Caco-2 (cell line): ENCODE data around the gene DOP1B. TPM values are rescaled to one million over a fixed set of nuclear protein-coding genes. Genes with fewer than 3 reads are reported as not detected.

Experiments used
- BruUV-seq: library from RNA; stranded (reverse); fragments of 400-500 nt; replicated peaks from 2 replicates; lab custom pipeline; 2021; lab: Mats Ljungman, UMichigan
- CTCF ChIA-PET: fragments of 300-600 bp; sonication (Branson Sonifier 250); formaldehyde crosslinking; loops from one replicate; lab custom pipeline; 2022; ENCODE audit warnings: antibody characterized with exemption; lab: Charles Lee
- POLR2A ChIA-PET: fragments of 300-600 bp; sonication (Branson Sonifier 250); formaldehyde crosslinking; loops from one replicate; lab custom pipeline; 2022; ENCODE audit warnings: antibody characterized with exemption; lab: Charles Lee
- DNase-seq, 2 experiments: peaks; one replicate each; pipeline versions ENCODE4 v3.0.0 to v3.0.0-alpha.2; 2020 to 2022
- H3K27me3 ChIP-seq: replicated peaks from 2 replicates; pipeline ENCODE4 v1.6.0; 2011; ENCODE audit warnings: low read length; ENCODE audit not compliant: control insufficient read depth, insufficient read depth
- H3K36me3 ChIP-seq: 2 replicates; pipeline ENCODE4 v1.5.1; 2011; ENCODE audit warnings: low read length; ENCODE audit not compliant: control insufficient read depth, insufficient read depth
- H3K4me1 ChIP-seq: fragments of 250-450 bp; sonication (Bioruptor Pico); 2 replicates; pipeline ENCODE4 v1.5.1; 2020; ENCODE audit warnings: mild to moderate bottlenecking
- H3K4me3 ChIP-seq: 2 replicates; pipeline ENCODE4 v1.5.1; 2011; ENCODE audit warnings: low read depth, mild to moderate bottlenecking, control low read depth, low read length
- H3K9me3 ChIP-seq: fragments of 250-450 bp; sonication (Bioruptor Pico); 2 replicates; pipeline ENCODE4 v1.5.1; 2020; ENCODE audit warnings: mild to moderate bottlenecking, moderate library complexity
- H3K27ac Mint-ChIP-seq: one replicate; pipeline ENCODE4 v1.8.0; 2022; ENCODE audit warnings: mixed read lengths; ENCODE audit not compliant: unreplicated experiment
- H3K27me3 Mint-ChIP-seq: one replicate; pipeline ENCODE4 v1.8.0; 2022; ENCODE audit warnings: mixed read lengths; ENCODE audit not compliant: insufficient read depth, unreplicated experiment
- H3K36me3 Mint-ChIP-seq: one replicate; pipeline ENCODE4 v1.8.0; 2022; ENCODE audit warnings: mild to moderate bottlenecking, mixed read lengths; ENCODE audit not compliant: insufficient read depth, unreplicated experiment
- H3K4me1 Mint-ChIP-seq: one replicate; pipeline ENCODE4 v1.8.0; 2022; ENCODE audit warnings: low read depth, mixed read lengths; ENCODE audit not compliant: unreplicated experiment
- H3K4me3 Mint-ChIP-seq: one replicate; pipeline ENCODE4 v1.8.0; 2022; ENCODE audit warnings: mild to moderate bottlenecking, moderate library complexity, mixed read lengths; ENCODE audit not compliant: unreplicated experiment
- H3K9me3 Mint-ChIP-seq: one replicate; pipeline ENCODE4 v1.8.0; 2022; ENCODE audit warnings: mixed read lengths; ENCODE audit not compliant: unreplicated experiment
- CTCF ChIP-seq, 2 experiments: fragments of 200-600 bp in 1 of 2; IDR thresholded peaks; 1 replicate in 1 of 2; 2 replicates in 1 of 2; pipeline versions ENCODE4 v1.5.1 to v1.8.0; 2011 to 2022; ENCODE audit warnings: antibody characterized with exemption in 1 of 2, control low read depth in 1 of 2, inconsistent platforms in 1 of 2, low read depth in 1 of 2, low read length in 1 of 2, mild to moderate bottlenecking in 1 of 2, moderate library complexity in 1 of 2; ENCODE audit not compliant: insufficient read depth in 1 of 2, severe bottlenecking in 1 of 2, unreplicated experiment in 1 of 2
- intact Hi-C: fragments of 100-400 bp; cut with micrococcal nuclease; formaldehyde crosslinking; loops from one replicate; pipeline ENCODE4 v1.10.0; 2022; ENCODE audit not compliant: unreplicated experiment
- total RNA-seq: library from RNA; stranded (reverse); gene quantifications from 2 replicates; pipeline ENCODE4 v1.2.3, GENCODE V29; 2022

Gene DOP1B
- total RNA-seq, 1 experiment from 2014 or later, result 15.9 TPM

DNA sequence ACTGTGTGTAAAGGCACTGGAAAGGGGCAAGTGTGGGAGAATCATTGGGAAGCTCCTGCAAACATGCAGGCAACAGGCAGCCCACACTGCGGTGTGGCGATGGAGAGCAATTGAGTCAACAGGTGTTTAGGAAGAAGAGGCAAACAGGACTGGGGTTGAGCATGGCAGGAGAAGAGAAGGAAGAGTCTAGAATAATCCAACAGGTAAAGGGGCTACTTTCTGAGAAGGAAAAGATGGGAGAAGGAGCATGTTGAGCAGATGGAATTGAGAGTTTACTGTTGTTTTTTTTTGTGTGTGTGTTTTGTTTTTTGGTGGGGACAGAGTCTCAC lies 4.2 kb downstream of the DOP1B start:
- Mint-ChIP-seq H3K4me1 (peaks cover 20% of the 10 kb centered on the region), H3K27ac (no peak overlapping the region), H3K4me3 (no peak overlapping the region), H3K9me3 (no peaks in the 10 kb centered on the region), H3K27me3 (no peaks in the 10 kb centered on the region), H3K36me3 (peaks cover 3% of the 10 kb centered on the region)
- no peak overlapping the region for H3K4me3 ChIP-seq
- intact Hi-C loops, result no loop called here
- no peaks in the 10 kb centered on the region for H3K27me3 ChIP-seq
- no peak for DNase-seq
- no peaks in the 10 kb centered on the region for H3K36me3 ChIP-seq
- ChIA-PET CTCF (interaction anchor here (0.8 kb wide), 1 partner anchor 49 kb away, joined by 4 read pairs; no protein-coding TSS in a partner anchor), POLR2A (no interaction called here)
- no peaks in the 10 kb centered on the region for H3K9me3 ChIP-seq
- no peak for TF ChIP-seq CTCF (IDR thresholded peaks at IDR 0.05; ENCODE audit: insufficient read depth in 1 of 2, low read depth in 1 of 2, low read length in 1 of 2, severe bottlenecking in 1 of 2, unreplicated experiment in 1 of 2)
- peaks cover 14% of the 10 kb centered on the region for H3K4me1 ChIP-seq
- BruUV-seq, result no TSS peak

DNA sequence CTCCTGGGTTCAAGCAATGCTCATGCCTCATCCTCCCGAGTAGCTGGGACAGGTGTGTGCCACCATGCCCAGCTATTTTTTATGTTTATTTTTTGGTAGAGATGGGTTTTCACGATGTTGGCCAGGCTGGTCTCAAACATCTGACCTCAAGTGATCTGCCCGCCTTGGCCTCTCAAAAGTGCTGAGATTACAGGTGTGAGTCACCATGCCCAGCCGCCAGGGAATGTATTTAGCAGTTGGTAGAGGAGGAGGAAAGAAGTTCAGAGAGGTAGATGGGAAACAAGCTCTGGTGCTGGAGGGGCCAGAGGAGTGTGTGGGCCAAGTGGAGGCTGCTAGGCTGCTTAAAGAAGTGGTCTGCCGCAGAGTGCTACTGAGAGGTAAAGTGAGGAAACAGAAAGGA lies 6.0 kb downstream of the DOP1B start:
- POLR2A ChIA-PET, result no interaction called here
- no peaks in the 10 kb centered on the region for H3K9me3 ChIP-seq
- no peaks in the 10 kb centered on the region for H3K27me3 Mint-ChIP-seq
- H3K4me1 Mint-ChIP-seq, result peaks cover 26% of the 10 kb centered on the region
- H3K9me3 Mint-ChIP-seq, result no peaks in the 10 kb centered on the region
- H3K27ac Mint-ChIP-seq, result peak overlapping the region; percentile 56
- peaks cover 26% of the 10 kb centered on the region for H3K4me1 ChIP-seq
- BruUV-seq, result no TSS peak
- H3K4me3 Mint-ChIP-seq, result no peak overlapping the region
- DNase-seq, result no peak
- H3K36me3 ChIP-seq, result no peaks in the 10 kb centered on the region
- CTCF ChIA-PET, result no interaction called here
- peaks cover 11% of the 10 kb centered on the region for H3K36me3 Mint-ChIP-seq
- no peaks in the 10 kb centered on the region for H3K27me3 ChIP-seq
- intact Hi-C loops, result no loop called here
- TF ChIP-seq CTCF (IDR thresholded peaks at IDR 0.05; ENCODE audit: insufficient read depth in 1 of 2, low read depth in 1 of 2, low read length in 1 of 2, severe bottlenecking in 1 of 2, unreplicated experiment in 1 of 2), result no peak
- no peak overlapping the region for H3K4me3 ChIP-seq

GRCh38 chr21:36163750-36164741 lies 7.4 kb downstream of the DOP1B start:
- Mint-ChIP-seq H3K27ac (no peak overlapping the region), H3K27me3 (no peaks in the 10 kb centered on the region), H3K9me3 (no peaks in the 10 kb centered on the region), H3K4me3 (peak overlapping the region; percentile 5), H3K36me3 (peaks cover 15% of the 10 kb centered on the region), H3K4me1 (peaks cover 26% of the 10 kb centered on the region)
- intact Hi-C loops, result no loop called here
- peak in 1 of 2 experiments; percentile 26 for DNase-seq
- H3K4me3 ChIP-seq, result no peak overlapping the region
- no TSS peak for BruUV-seq
- peaks cover 26% of the 10 kb centered on the region for H3K4me1 ChIP-seq
- H3K36me3 ChIP-seq, result no peaks in the 10 kb centered on the region; the same call in 1 of the 2 replicates
- no peaks in the 10 kb centered on the region for H3K9me3 ChIP-seq
- ChIA-PET POLR2A (interaction anchor here (1.6 kb wide), 1 partner anchor 156 kb away, joined by 3 read pairs; the partner anchor contains the start of gene MORC3), CTCF (interaction anchor here (0.7 kb wide), 1 partner anchor 8 kb away, joined by 3 read pairs; no protein-coding TSS in a partner anchor)
- TF ChIP-seq CTCF (IDR thresholded peaks at IDR 0.05; ENCODE audit: insufficient read depth in 1 of 2, low read depth in 1 of 2, low read length in 1 of 2, severe bottlenecking in 1 of 2, unreplicated experiment in 1 of 2), result no peak
- no peaks in the 10 kb centered on the region for H3K27me3 ChIP-seq
